H1 (cell line): ENCODE measurements around the gene ACKR2. TPM values are rescaled to one million over a fixed set of nuclear protein-coding genes. Genes with fewer than 3 reads are reported as not detected.

Experiments used
- CTCF ChIA-PET: fragments of 300-600 bp; sonication (Branson Sonifier 250); formaldehyde crosslinking; loops from one replicate; lab custom pipeline; 2021; ENCODE audit not compliant: partially characterized antibody; lab: Charles Lee
- POLR2A ChIA-PET: fragments of 300-600 bp; sonication (Branson Sonifier 250); formaldehyde crosslinking; loops from one replicate; lab custom pipeline; 2021; ENCODE audit warnings: inconsistent platforms; ENCODE audit not compliant: partially characterized antibody; lab: Charles Lee
- DNase-seq, 2 experiments: peaks; one replicate each; pipeline versions ENCODE4 v3.0.0 to v3.0.0-alpha.2; 2010 to 2022; ENCODE audit warnings: low spot score in 2 of 2, low read depth in 1 of 2, mixed read lengths in 1 of 2
- FAIRE-seq: peaks from 2 replicates; lab custom pipeline; 2011; peaks lifted over from hg19 to GRCh38; lab: Jason Lieb, UNC
- H2AFZ ChIP-seq: 2 replicates; pipeline ENCODE4 v1.8.1; 2012; ENCODE audit warnings: low read length, inconsistent platforms
- H2AK5ac ChIP-seq: 2 replicates; pipeline ENCODE4 v1.6.1; 2013; ENCODE audit warnings: low read depth, low read length
- H2BK120ac ChIP-seq: replicated peaks from 2 replicates; pipeline ENCODE3; 2013; ENCODE audit warnings: low read depth, low read length, inconsistent platforms
- H2BK12ac ChIP-seq: 2 replicates; pipeline ENCODE4 v1.6.1; 2013; ENCODE audit warnings: low read depth, low read length
- H2BK15ac ChIP-seq: 2 replicates; pipeline ENCODE4 v1.6.1; 2013; ENCODE audit warnings: low read length
- H2BK20ac ChIP-seq: 2 replicates; pipeline ENCODE4 v1.6.1; 2013; ENCODE audit warnings: low read length
- H2BK5ac ChIP-seq: 2 replicates; pipeline ENCODE4 v1.6.1; 2013; ENCODE audit warnings: low read depth, low read length
- H3K14ac ChIP-seq: 2 replicates; pipeline ENCODE4 v1.6.1; 2013; ENCODE audit warnings: inconsistent platforms; ENCODE audit not compliant: insufficient read length
- H3K18ac ChIP-seq: 2 replicates; pipeline ENCODE4 v1.6.1; 2013; ENCODE audit warnings: low read length; ENCODE audit errors: extremely low read depth
- H3K23ac ChIP-seq: 2 replicates; pipeline ENCODE4 v1.6.1; 2013; ENCODE audit warnings: inconsistent platforms; ENCODE audit not compliant: insufficient read length
- H3K23me2 ChIP-seq: 2 replicates; pipeline ENCODE4 v1.6.1; 2013; ENCODE audit warnings: low read depth, low read length
- H3K27ac ChIP-seq: 2 replicates; pipeline ENCODE4 v1.6.1; 2011; ENCODE audit warnings: low read depth, low read length, inconsistent platforms
- H3K27me3 ChIP-seq, 4 experiments: replicated peaks in 1 of 4; 1 replicate in 1 of 4; 2 replicates in 3 of 4; pipeline versions ENCODE4 v1.6.1 to v1.8.1; 2011 to 2013; ENCODE audit warnings: low read length in 3 of 4, mild to moderate bottlenecking in 3 of 4, inconsistent platforms in 2 of 4, mixed read lengths in 2 of 4, moderate library complexity in 1 of 4; ENCODE audit not compliant: control insufficient read depth in 3 of 4, insufficient read depth in 3 of 4; ENCODE audit errors: extremely low read depth in 1 of 4
- H3K36me3 ChIP-seq, 4 experiments: 2 replicates each; pipeline versions ENCODE4 v1.6.1 to v1.8.1; 2011 to 2013; ENCODE audit warnings: mild to moderate bottlenecking in 4 of 4, low read length in 3 of 4, moderate library complexity in 2 of 4, control low read depth in 1 of 4, inconsistent platforms in 1 of 4; ENCODE audit not compliant: insufficient read depth in 4 of 4, control insufficient read depth in 2 of 4
- H3K4ac ChIP-seq: replicated peaks from 2 replicates; pipeline ENCODE3; 2013; ENCODE audit warnings: low read length, low read depth, mixed read lengths, inconsistent platforms; ENCODE audit not compliant: insufficient read length
- H3K4me1 ChIP-seq, 4 experiments: replicated peaks in 1 of 4; 1 replicate in 1 of 4; 2 replicates in 3 of 4; pipeline versions ENCODE4 v1.6.1 to v1.8.1; 2011 to 2013; ENCODE audit warnings: low read length in 3 of 4, inconsistent platforms in 2 of 4, mixed read lengths in 1 of 4; ENCODE audit not compliant: insufficient read depth in 4 of 4, control insufficient read depth in 3 of 4
- H3K4me2 ChIP-seq, 2 experiments: 2 replicates each; pipeline versions ENCODE4 v1.6.1 to v1.8.1; 2011 to 2013; ENCODE audit warnings: low read depth in 2 of 2, low read length in 2 of 2, control low read depth in 1 of 2, inconsistent platforms in 1 of 2, mild to moderate bottlenecking in 1 of 2; ENCODE audit not compliant: insufficient read depth in 1 of 2
- H3K4me3 ChIP-seq, 4 experiments: fragments of 200-600, 300-600 bp in 1 of 4; sonication (generic), shearing (Covaris generic), sonication (Bioruptor Twin) in 1 of 4; 2 replicates each; pipeline versions ENCODE4 v1.5.1 to v1.8.1; 2011 to 2016; ENCODE audit warnings: low read length in 4 of 4, low read depth in 3 of 4, control low read depth in 2 of 4, inconsistent platforms in 2 of 4, mild to moderate bottlenecking in 2 of 4, mixed read lengths in 1 of 4, moderate library complexity in 1 of 4; ENCODE audit not compliant: insufficient read depth in 2 of 4; ENCODE audit errors: extremely low read depth in 1 of 4
- H3K56ac ChIP-seq: replicated peaks from 2 replicates; pipeline ENCODE3; 2013; ENCODE audit warnings: low read depth, mild to moderate bottlenecking, mixed read lengths, low read length, inconsistent platforms; ENCODE audit not compliant: insufficient read length
- H3K79me1 ChIP-seq: 2 replicates; pipeline ENCODE4 v1.6.1; 2013; ENCODE audit warnings: low read depth, low read length, control low read depth
- H3K79me2 ChIP-seq, 2 experiments: 2 replicates each; pipeline versions ENCODE4 v1.6.1 to v1.8.1; 2012 to 2013; ENCODE audit warnings: low read length in 2 of 2, mild to moderate bottlenecking in 2 of 2, inconsistent platforms in 1 of 2; ENCODE audit not compliant: insufficient read depth in 2 of 2, control insufficient read depth in 1 of 2
- H3K9ac ChIP-seq, 4 experiments: replicated peaks in 1 of 4; 1 replicate in 1 of 4; 2 replicates in 3 of 4; pipeline versions ENCODE4 v1.6.1 to v1.8.1; 2011 to 2013; ENCODE audit warnings: low read depth in 3 of 4, low read length in 3 of 4, control low read depth in 2 of 4, mild to moderate bottlenecking in 2 of 4, moderate library complexity in 2 of 4, inconsistent platforms in 1 of 4; ENCODE audit errors: extremely low read depth in 1 of 4
- H3K9me3 ChIP-seq, 2 experiments: 2 replicates each; pipeline versions ENCODE4 v1.6.1 to v1.8.1; 2012 to 2013; ENCODE audit warnings: mild to moderate bottlenecking in 2 of 2, moderate library complexity in 2 of 2, control low read depth in 1 of 2, inconsistent platforms in 1 of 2, low read depth in 1 of 2, low read length in 1 of 2, mixed read lengths in 1 of 2; ENCODE audit not compliant: insufficient read depth in 2 of 2
- H4K20me1 ChIP-seq, 2 experiments: replicated peaks in 1 of 2; 2 replicates each; pipeline versions ENCODE3 to v1.8.1; 2011 to 2013; ENCODE audit warnings: inconsistent platforms in 2 of 2, low read length in 2 of 2, mild to moderate bottlenecking in 1 of 2; ENCODE audit not compliant: insufficient read depth in 2 of 2, control insufficient read depth in 1 of 2
- H4K5ac ChIP-seq: 2 replicates; pipeline ENCODE4 v1.6.1; 2013; ENCODE audit warnings: low read length, low read depth, mixed read lengths, inconsistent platforms; ENCODE audit not compliant: insufficient read length
- H4K8ac ChIP-seq: 2 replicates; pipeline ENCODE4 v1.8.0; 2013; ENCODE audit warnings: mild to moderate bottlenecking, moderate library complexity, low read length, inconsistent platforms; ENCODE audit not compliant: insufficient read depth; ENCODE audit errors: extremely low read depth
- H4K91ac ChIP-seq: replicated peaks from 2 replicates; pipeline ENCODE3; 2013; ENCODE audit warnings: low read length, mixed read lengths, inconsistent platforms; ENCODE audit not compliant: insufficient read length
- ATF2 ChIP-seq: IDR thresholded peaks from 2 replicates; pipeline ENCODE4 v1.6.1; 2012; ENCODE audit warnings: low read length, inconsistent platforms
- CBX5 ChIP-seq: fragments of 300-800, 300-1000 bp; sonication (generic); IDR thresholded peaks from 2 replicates; pipeline ENCODE4 v1.7.1; 2016; ENCODE audit warnings: antibody characterized with exemption, low read length, low read depth
- CHD2 ChIP-seq: IDR thresholded peaks from 2 replicates; pipeline ENCODE4 v1.6.1; 2012; ENCODE audit warnings: low read length, improper control_type of control experiment
- GTF2F1 ChIP-seq: IDR thresholded peaks from 2 replicates; pipeline ENCODE4 v1.6.1; 2012; ENCODE audit warnings: low read depth, low read length, improper control_type of control experiment, borderline replicate concordance
- MAFK ChIP-seq: IDR thresholded peaks from 2 replicates; pipeline ENCODE4 v1.6.1; 2012; ENCODE audit warnings: low read depth, mild to moderate bottlenecking, improper control_type of control experiment, low read length
- RBBP5 ChIP-seq: IDR thresholded peaks from 2 replicates; pipeline ENCODE4 v1.7.1; 2012; ENCODE audit warnings: low read depth, mild to moderate bottlenecking, inconsistent platforms, low read length, moderate library complexity, borderline replicate concordance
- SAP30 ChIP-seq: fragments of 300-600 bp; sonication (generic); IDR thresholded peaks from 2 replicates; pipeline ENCODE4 v1.7.1; 2012; ENCODE audit warnings: low read length, moderate library complexity, mild to moderate bottlenecking, inconsistent platforms; ENCODE audit not compliant: insufficient read depth, insufficient replicate concordance
- SIN3A ChIP-seq, 2 experiments: IDR thresholded peaks in 1 of 2; conservative IDR thresholded peaks in 1 of 2; 2 replicates each; pipeline ENCODE4 v1.6.1; 2011 to 2012; ENCODE audit warnings: low read length in 2 of 2, improper control_type of control experiment in 1 of 2, low read depth in 1 of 2, mild to moderate bottlenecking in 1 of 2
- SRF ChIP-seq: IDR thresholded peaks from 2 replicates; pipeline ENCODE4 v1.6.1; 2011; ENCODE audit warnings: mild to moderate bottlenecking, low read depth, low read length, moderate library complexity
- SUZ12 ChIP-seq: fragments of 200-600 bp; sonication (generic); IDR thresholded peaks from 2 replicates; pipeline ENCODE4 v1.6.1; 2012; ENCODE audit warnings: mild to moderate bottlenecking, inconsistent platforms, low read length, moderate library complexity, mixed read lengths
- USF2 ChIP-seq: IDR thresholded peaks from 2 replicates; pipeline ENCODE4 v1.6.1; 2011; ENCODE audit warnings: low read length, improper control_type of control experiment
- WGBS, 2 experiments: shearing (Covaris generic) in 1 of 2; methylation state at CpG; one replicate each; pipeline versions ENCODE4 v1.1.6 to v1.1.7; 2013 to 2015; ENCODE audit warnings: low lambda C conversion rate in 2 of 2, mixed read lengths in 2 of 2, inconsistent platforms in 1 of 2, low coverage in 1 of 2, missing lambda C conversion rate in 1 of 2; ENCODE audit not compliant: insufficient replicate concordance in 2 of 2, insufficient coverage in 1 of 2, insufficient read length in 1 of 2; ENCODE audit errors: extremely low coverage in 1 of 2, missing lambda C conversion rate in 1 of 2; 5-methylcytosine and 5-hydroxymethylcytosine counted together
- polyA plus RNA-seq, 7 experiments: library from polyadenylated mRNA; depleted of rRNA in 3 of 7; stranded (reverse) in 5 of 7; unstranded in 2 of 7; fragments of >200 nt in 5 of 7; fragments of 200-250 nt in 2 of 7; gene quantifications; 1 replicate in 5 of 7; 2 replicates in 1 of 7; 4 replicates in 1 of 7; pipeline versions ENCODE4 v1.2.1 to v1.2.3, GENCODE V29; 2011 to 2013; ENCODE audit warnings: missing spikeins in 2 of 7, mixed read lengths in 2 of 7
- total RNA-seq: library from RNA; stranded (reverse); fragmentation: NEBNext Ultra II Directional; extraction: Animal tissue kit (Norgen Biotek cat#: 25700); gene quantifications from 2 replicates; pipeline ENCODE4 v1.2.1, GENCODE V29; 2021

The ACKR2 gene
- total and polyA plus RNA-seq, 2 of the 8 experiments (the other 6 are each of a cell fraction or from before 2014, with no cell fraction given): 0.09 to 0.12 TPM

GRCh38 chr3:42841332-42841731, 32.1 kb downstream of the ACKR2 start:
- H3K4me2 ChIP-seq: no peak overlapping the region
- no peak overlapping the region for H4K8ac ChIP-seq
- no peak overlapping the region for H3K9ac ChIP-seq
- no peak overlapping the region for H3K4me3 ChIP-seq
- no peaks in the 10 kb centered on the region for H3K79me2 ChIP-seq
- FAIRE-seq (no peak), DNase-seq (no peak)
- no peaks in the 10 kb centered on the region for H3K27me3 ChIP-seq
- 100% methylated on average over 1 of the region's 1 CpG; no CpG with 5 or more reads in 1 of the 2 experiments for WGBS, 2 experiments
- no peak overlapping the region for H2AK5ac ChIP-seq
- no peak overlapping the region for H3K18ac ChIP-seq
- H4K20me1 ChIP-seq: no peaks in the 10 kb centered on the region
- H3K56ac ChIP-seq: no peak overlapping the region
- no peak overlapping the region for H3K14ac ChIP-seq
- H3K36me3 ChIP-seq: no peaks in the 10 kb centered on the region
- H3K9me3 ChIP-seq: no peaks in the 10 kb centered on the region
- H2BK12ac ChIP-seq: no peak overlapping the region
- H3K23me2 ChIP-seq: no peaks in the 10 kb centered on the region
- H2BK120ac ChIP-seq: no peak overlapping the region
- H2BK20ac ChIP-seq: no peak overlapping the region
- H3K27ac ChIP-seq: no peak overlapping the region
- H3K4me1 ChIP-seq: peaks cover 0 to 11% (median 4%) of the 10 kb centered on the region in 4 experiments; a peak in 6 of 7 replicates
- H2BK15ac ChIP-seq: no peak overlapping the region
- H2BK5ac ChIP-seq: no peak overlapping the region
- H3K23ac ChIP-seq: no peak overlapping the region
- CTCF ChIA-PET: interaction anchor here (0.9 to 3.4 kb wide), 6 partner anchors 9 to 88 kb away, joined by 3 to 34 read pairs (median 7); no protein-coding TSS in a partner anchor
- H4K5ac ChIP-seq: no peak overlapping the region
- no peaks in the 10 kb centered on the region for H3K79me1 ChIP-seq
- POLR2A ChIA-PET: no interaction called here
- H2AFZ ChIP-seq: no peak overlapping the region
- H3K4ac ChIP-seq: no peak overlapping the region
- no peak overlapping the region for H4K91ac ChIP-seq
- TF ChIP-seq RBBP5: no peak
- TF ChIP-seq ATF2: no peak
- no peak for TF ChIP-seq MAFK
- TF ChIP-seq USF2: no peak
- no peak for TF ChIP-seq CBX5
- TF ChIP-seq CHD2: no peak
- TF ChIP-seq SAP30: no peak
- TF ChIP-seq SRF: no peak
- TF ChIP-seq GTF2F1: no peak
- no peak for TF ChIP-seq SIN3A (conservative IDR thresholded peaks at IDR 0.05 in 1 of 2, IDR thresholded peaks at IDR 0.05 in 1 of 2; ENCODE audit: low read depth in 1 of 2, low read length in 2 of 2)
- no peak for TF ChIP-seq SUZ12
